Endothelial cell (in vitro differentiated cells): ENCODE results near the gene RNF215. TPM values are rescaled to one million over a fixed set of nuclear protein-coding genes. Genes with fewer than 3 reads are reported as not detected.

ENCODE experiments used
- DNase-seq: peaks from one replicate; pipeline ENCODE4 v3.0.0; 2021; ENCODE audit warnings: low spot score
- H3K27ac Mint-ChIP-seq: one replicate; pipeline ENCODE4 v1.8.0; 2021; ENCODE audit warnings: mixed read lengths, inconsistent platforms; ENCODE audit not compliant: unreplicated experiment
- H3K27me3 Mint-ChIP-seq: one replicate; pipeline ENCODE4 v1.8.0; 2021; ENCODE audit warnings: mild to moderate bottlenecking, moderate library complexity, mixed read lengths, inconsistent platforms; ENCODE audit not compliant: unreplicated experiment
- H3K36me3 Mint-ChIP-seq: one replicate; pipeline ENCODE4 v1.8.0; 2021; ENCODE audit warnings: mild to moderate bottlenecking, low read depth, mixed read lengths, inconsistent platforms; ENCODE audit not compliant: unreplicated experiment
- H3K4me1 Mint-ChIP-seq: one replicate; pipeline ENCODE4 v1.8.0; 2021; ENCODE audit warnings: mild to moderate bottlenecking, mixed read lengths, inconsistent platforms; ENCODE audit not compliant: unreplicated experiment
- H3K4me3 Mint-ChIP-seq: one replicate; pipeline ENCODE4 v1.8.0; 2021; ENCODE audit warnings: mild to moderate bottlenecking, mixed read lengths, inconsistent platforms; ENCODE audit not compliant: unreplicated experiment
- H3K9me3 Mint-ChIP-seq: one replicate; pipeline ENCODE4 v1.8.0; 2021; ENCODE audit warnings: mixed read lengths, inconsistent platforms; ENCODE audit not compliant: unreplicated experiment
- CTCF ChIP-seq: fragments of 200-600 bp; sonication (generic); IDR thresholded peaks from one replicate; pipeline ENCODE4 v1.5.0; 2021; ENCODE audit warnings: antibody characterized with exemption; ENCODE audit not compliant: unreplicated experiment
- total RNA-seq: library from RNA; stranded (reverse); fragmentation: NEBNext Ultra II Directional; extraction: Animal tissue kit (Norgen Biotek cat#: 25700); gene quantifications from one replicate; pipeline ENCODE4 v1.2.1, GENCODE V29; 2021; ENCODE audit not compliant: unreplicated experiment

Gene RNF215
- total RNA-seq, 1 donor from 2014 or later = 39.1 TPM

GRCh38 chr22:30427871-30428270, 40.7 kb upstream of the RNF215 start:
- no peak overlapping the region for H3K27ac Mint-ChIP-seq

GRCh38 chr22:30426388-30427353, 39.5 kb upstream of the RNF215 start:
- Mint-ChIP-seq H3K36me3 (peaks cover 5% of the 10 kb centered on the region), H3K4me1 (peaks cover 29% of the 10 kb centered on the region), H3K27me3 (peaks cover 5% of the 10 kb centered on the region), H3K27ac (peak overlapping the region; percentile 64), H3K9me3 (no peaks in the 10 kb centered on the region), H3K4me3 (peak overlapping the region; percentile 94)
- DNase-seq = peak; percentile 81
- TF ChIP-seq CTCF = peak; percentile 54

More at GRCh38 chr22:30427871-30428270, 40.7 kb upstream of the RNF215 start:
- peaks cover 5% of the 10 kb centered on the region for H3K36me3 Mint-ChIP-seq
- H3K9me3 Mint-ChIP-seq = no peaks in the 10 kb centered on the region
- no peak overlapping the region for H3K4me3 Mint-ChIP-seq
- H3K27me3 Mint-ChIP-seq = peaks cover 4% of the 10 kb centered on the region
- H3K4me1 Mint-ChIP-seq = peaks cover 20% of the 10 kb centered on the region
- DNase-seq = no peak
- TF ChIP-seq CTCF = no peak

- Mint-ChIP-seq H3K4me3 (peak within 1 kb of the TSS; percentile 94), H3K9me3 (no peaks in the 10 kb centered on the region), H3K4me1 (peaks cover 37% of the 10 kb centered on the region), H3K36me3 (peaks cover 5% of the 10 kb centered on the region), H3K27ac (peak within 1 kb of the TSS; percentile 64), H3K27me3 (peaks cover 5% of the 10 kb centered on the region)
- TF ChIP-seq CTCF = no peak
- DNase-seq = peak; percentile 73
Measured at GRCh38 chr22:30425616-30426387, 38.6 kb upstream of the RNF215 start, which contains the start of gene MTFP1. TSS of gene MTFP1 (plus strand) at chr22:30425768. CDS start at chr22:30425880, 112 bp downstream.

GRCh38 chr22:30425327-30425615, 38.1 kb upstream of the RNF215 start:
- DNase-seq = no peak
- Mint-ChIP-seq H3K4me1 (peaks cover 41% of the 10 kb centered on the region), H3K4me3 (peak overlapping the region; percentile 94), H3K27me3 (peaks cover 5% of the 10 kb centered on the region), H3K27ac (peak overlapping the region; percentile 32), H3K9me3 (no peaks in the 10 kb centered on the region), H3K36me3 (peaks cover 5% of the 10 kb centered on the region)
- no peak for TF ChIP-seq CTCF
